Measurements from ENCODE around the gene PPP2R2D. TPM values are rescaled to one million over a fixed set of nuclear protein-coding genes. Genes with fewer than 3 reads are reported as not detected.

PPP2R2D gene
- polyA plus RNA-seq, 1 of the 3 experiments (the other 2 are of a cell fraction) = 25.1 TPM

DNA sequence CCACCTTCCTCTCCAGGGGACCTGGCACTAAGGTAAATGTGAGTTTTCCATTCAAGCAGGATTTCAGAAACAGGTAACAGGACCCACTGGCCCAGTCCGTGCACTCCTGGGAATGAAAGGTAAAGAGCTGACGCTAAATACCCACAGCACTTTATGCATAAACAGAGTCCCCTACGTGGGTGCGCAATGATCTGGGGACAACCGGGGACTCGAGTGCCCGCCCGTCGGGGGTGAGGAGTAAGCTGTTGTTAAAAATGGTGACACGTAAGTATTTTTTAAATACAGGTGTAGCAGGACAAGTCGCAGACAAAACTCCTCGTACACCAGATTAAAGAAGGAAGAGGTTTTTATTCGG, 47.2 kb upstream of the PPP2R2D start:
- H3K4me3 ChIP-seq (ENCODE audit: low read depth in 2 of 2, low read length in 1 of 2) = no peak overlapping the region
- H3F3A ChIP-seq (replicated peaks; ENCODE audit: insufficient read depth) = no peaks in the 10 kb centered on the region
- H4K20me1 ChIP-seq (ENCODE audit: insufficient read depth) = no peaks in the 10 kb centered on the region
- ChIA-PET POLR2A (no interaction called here), CTCF (interaction anchor here (0.7 to 2.5 kb wide), 4 partner anchors 9 to 21 kb away, joined by 3 to 12 read pairs (median 6); no protein-coding TSS in a partner anchor)
- H2AFZ ChIP-seq (ENCODE audit: low read depth) = no peak overlapping the region
- H3K4me2 ChIP-seq = no peak overlapping the region
- H3K9me3 ChIP-seq = no peaks in the 10 kb centered on the region
- WGBS (ENCODE audit: low lambda C conversion rate) = 69% methylated on average over 13 of the region's 13 CpGs
- TF ChIP-seq, protein P1, sequence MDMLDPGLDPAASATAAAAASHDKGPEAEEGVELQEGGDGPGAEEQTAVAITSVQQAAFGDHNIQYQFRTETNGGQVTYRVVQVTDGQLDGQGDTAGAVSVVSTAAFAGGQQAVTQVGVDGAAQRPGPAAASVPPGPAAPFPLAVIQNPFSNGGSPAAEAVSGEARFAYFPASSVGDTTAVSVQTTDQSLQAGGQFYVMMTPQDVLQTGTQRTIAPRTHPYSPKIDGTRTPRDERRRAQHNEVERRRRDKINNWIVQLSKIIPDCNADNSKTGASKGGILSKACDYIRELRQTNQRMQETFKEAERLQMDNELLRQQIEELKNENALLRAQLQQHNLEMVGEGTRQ (IDR thresholded peaks at IDR 0.05; ENCODE audit: borderline replicate concordance, low read depth, low read length) = no peak
- TF ChIP-seq RAD21 (IDR thresholded peaks at IDR 0.05; ENCODE audit: low read length) (no peak), SIN3A (IDR thresholded peaks at IDR 0.05; ENCODE audit: borderline replicate concordance, low read depth, low read length) (no peak), ELF1 (IDR thresholded peaks at IDR 0.05) (no peak), EP300 (IDR thresholded peaks at IDR 0.05; ENCODE audit: borderline replicate concordance in 1 of 2, low read depth in 1 of 2, low read length in 1 of 2) (no peak), MXI1 (IDR thresholded peaks at IDR 0.05; ENCODE audit: low read depth, low read length) (no peak), MEF2A (IDR thresholded peaks at IDR 0.05; ENCODE audit: borderline replicate concordance, low read depth) (no peak), NFIC (IDR thresholded peaks at IDR 0.05; ENCODE audit: borderline replicate concordance) (no peak)
- no peaks in the 10 kb centered on the region for H3K4me1 ChIP-seq (ENCODE audit: control insufficient read depth in 1 of 2, insufficient read depth in 2 of 2, low read depth in 1 of 2, low read length in 1 of 2)
- no peaks in the 10 kb centered on the region for H3K27me3 ChIP-seq (ENCODE audit: insufficient read depth)
- no peak for DNase-seq
- H3K36me3 ChIP-seq (replicated peaks in 1 of 2; ENCODE audit: control insufficient read depth in 1 of 2, insufficient read depth in 2 of 2, low read length in 1 of 2) = no peaks in the 10 kb centered on the region
- H3K9ac ChIP-seq = no peak overlapping the region
- H3K79me2 ChIP-seq (ENCODE audit: insufficient read depth) = no peaks in the 10 kb centered on the region
- no peak overlapping the region for H3K27ac ChIP-seq (ENCODE audit: low read depth in 2 of 2, low read length in 1 of 2)
- no peaks in the 10 kb centered on the region for H3K9me2 ChIP-seq

DNA sequence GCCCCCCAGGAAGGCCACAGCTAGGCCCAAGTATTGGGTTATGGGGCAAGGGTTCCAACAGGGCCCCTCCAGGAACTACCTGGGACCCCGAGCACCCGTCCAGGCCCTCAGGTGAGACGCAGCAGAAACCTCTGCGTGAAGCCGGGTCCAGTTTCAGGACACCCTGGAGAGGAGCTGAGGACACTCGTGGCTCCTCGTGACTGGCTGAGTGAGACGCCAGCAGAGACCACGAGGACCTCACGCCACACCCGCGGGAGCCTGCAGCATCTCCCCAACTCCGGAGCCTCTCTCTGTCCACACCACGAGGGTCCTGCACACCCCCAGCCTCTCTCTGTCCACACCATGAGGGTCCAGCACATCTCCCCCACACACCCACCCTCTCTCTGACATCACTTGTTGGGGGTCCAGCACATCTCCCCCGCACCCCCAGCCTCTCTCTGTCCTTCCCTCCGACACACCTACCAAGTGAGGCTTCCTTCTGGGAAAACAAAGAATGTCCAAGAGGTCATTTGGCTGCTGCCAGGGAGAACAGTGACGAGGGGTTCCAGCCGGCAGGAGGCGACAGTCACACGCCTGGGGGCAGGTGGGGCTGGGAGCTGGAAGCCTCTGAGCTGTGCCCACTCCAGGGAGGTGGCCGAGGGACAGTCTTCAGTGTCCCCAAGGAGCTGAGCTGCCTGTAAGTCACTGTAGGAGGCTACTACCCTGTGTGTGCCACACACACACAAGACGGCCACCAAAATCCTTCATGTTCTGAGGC, 46.1 kb upstream of the PPP2R2D start:
- CTCF ChIA-PET = interaction anchor here (0.7 to 2.5 kb wide), 5 partner anchors 10 to 20 kb away, joined by 4 to 12 read pairs (median 4); no protein-coding TSS in a partner anchor
- no peak overlapping the region for H3K4me3 ChIP-seq (ENCODE audit: low read depth in 2 of 2, low read length in 1 of 2)
- no peaks in the 10 kb centered on the region for H4K20me1 ChIP-seq (ENCODE audit: insufficient read depth)
- no peak overlapping the region for H3K4me2 ChIP-seq
- H3F3A ChIP-seq (replicated peaks; ENCODE audit: insufficient read depth) = no peaks in the 10 kb centered on the region
- no peak overlapping the region for H3K9ac ChIP-seq
- no peaks in the 10 kb centered on the region for H3K4me1 ChIP-seq (ENCODE audit: control insufficient read depth in 1 of 2, insufficient read depth in 2 of 2, low read depth in 1 of 2, low read length in 1 of 2)
- H3K36me3 ChIP-seq (replicated peaks in 1 of 2; ENCODE audit: control insufficient read depth in 1 of 2, insufficient read depth in 2 of 2, low read length in 1 of 2) = no peaks in the 10 kb centered on the region
- H3K9me3 ChIP-seq = no peaks in the 10 kb centered on the region
- H3K27ac ChIP-seq (ENCODE audit: low read depth in 2 of 2, low read length in 1 of 2) = no peak overlapping the region
- POLR2A ChIA-PET = no interaction called here
- no peaks in the 10 kb centered on the region for H3K27me3 ChIP-seq (ENCODE audit: insufficient read depth)
- WGBS (ENCODE audit: low lambda C conversion rate) = 61% methylated on average over 16 of the region's 22 CpGs
- DNase-seq = peak; percentile 30
- H3K79me2 ChIP-seq (ENCODE audit: insufficient read depth) = no peaks in the 10 kb centered on the region
- H2AFZ ChIP-seq (ENCODE audit: low read depth) = no peak overlapping the region
- TF ChIP-seq, protein P2, sequence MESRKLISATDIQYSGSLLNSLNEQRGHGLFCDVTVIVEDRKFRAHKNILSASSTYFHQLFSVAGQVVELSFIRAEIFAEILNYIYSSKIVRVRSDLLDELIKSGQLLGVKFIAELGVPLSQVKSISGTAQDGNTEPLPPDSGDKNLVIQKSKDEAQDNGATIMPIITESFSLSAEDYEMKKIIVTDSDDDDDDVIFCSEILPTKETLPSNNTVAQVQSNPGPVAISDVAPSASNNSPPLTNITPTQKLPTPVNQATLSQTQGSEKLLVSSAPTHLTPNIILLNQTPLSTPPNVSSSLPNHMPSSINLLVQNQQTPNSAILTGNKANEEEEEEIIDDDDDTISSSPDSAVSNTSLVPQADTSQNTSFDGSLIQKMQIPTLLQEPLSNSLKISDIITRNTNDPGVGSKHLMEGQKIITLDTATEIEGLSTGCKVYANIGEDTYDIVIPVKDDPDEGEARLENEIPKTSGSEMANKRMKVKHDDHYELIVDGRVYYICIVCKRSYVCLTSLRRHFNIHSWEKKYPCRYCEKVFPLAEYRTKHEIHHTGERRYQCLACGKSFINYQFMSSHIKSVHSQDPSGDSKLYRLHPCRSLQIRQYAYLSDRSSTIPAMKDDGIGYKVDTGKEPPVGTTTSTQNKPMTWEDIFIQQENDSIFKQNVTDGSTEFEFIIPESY (IDR thresholded peaks at IDR 0.05; ENCODE audit: borderline replicate concordance, low read depth) = no peak
- TF ChIP-seq RXRA (IDR thresholded peaks at IDR 0.05; ENCODE audit: borderline replicate concordance, low read depth) (no peak), FOXM1 (IDR thresholded peaks at IDR 0.05; ENCODE audit: low read depth) (no peak), POLR2AphosphoS5 (IDR thresholded peaks at IDR 0.05; ENCODE audit: low read depth, low read length) (no peak), GABPA (IDR thresholded peaks at IDR 0.05; ENCODE audit: low read depth) (no peak), TEAD4 (IDR thresholded peaks at IDR 0.05; ENCODE audit: borderline replicate concordance, insufficient read depth) (no peak), ELF1 (IDR thresholded peaks at IDR 0.05) (no peak), EP300 (IDR thresholded peaks at IDR 0.05; ENCODE audit: borderline replicate concordance in 1 of 2, low read depth in 1 of 2, low read length in 1 of 2) (no peak), NRF1 (IDR thresholded peaks at IDR 0.05; ENCODE audit: low read depth, low read length) (no peak), JUND (IDR thresholded peaks at IDR 0.05) (no peak), SMC3 (IDR thresholded peaks at IDR 0.05; ENCODE audit: low read depth, low read length) (no peak), YY1 (IDR thresholded peaks at IDR 0.05; ENCODE audit: low read depth) (no peak), TAF1 (IDR thresholded peaks at IDR 0.05; ENCODE audit: borderline replicate concordance, low read depth, low read length) (no peak)
- TF ChIP-seq, protein P1 (IDR thresholded peaks at IDR 0.05; ENCODE audit: borderline replicate concordance, low read depth, low read length) = no peak
- TF ChIP-seq, protein P3, sequence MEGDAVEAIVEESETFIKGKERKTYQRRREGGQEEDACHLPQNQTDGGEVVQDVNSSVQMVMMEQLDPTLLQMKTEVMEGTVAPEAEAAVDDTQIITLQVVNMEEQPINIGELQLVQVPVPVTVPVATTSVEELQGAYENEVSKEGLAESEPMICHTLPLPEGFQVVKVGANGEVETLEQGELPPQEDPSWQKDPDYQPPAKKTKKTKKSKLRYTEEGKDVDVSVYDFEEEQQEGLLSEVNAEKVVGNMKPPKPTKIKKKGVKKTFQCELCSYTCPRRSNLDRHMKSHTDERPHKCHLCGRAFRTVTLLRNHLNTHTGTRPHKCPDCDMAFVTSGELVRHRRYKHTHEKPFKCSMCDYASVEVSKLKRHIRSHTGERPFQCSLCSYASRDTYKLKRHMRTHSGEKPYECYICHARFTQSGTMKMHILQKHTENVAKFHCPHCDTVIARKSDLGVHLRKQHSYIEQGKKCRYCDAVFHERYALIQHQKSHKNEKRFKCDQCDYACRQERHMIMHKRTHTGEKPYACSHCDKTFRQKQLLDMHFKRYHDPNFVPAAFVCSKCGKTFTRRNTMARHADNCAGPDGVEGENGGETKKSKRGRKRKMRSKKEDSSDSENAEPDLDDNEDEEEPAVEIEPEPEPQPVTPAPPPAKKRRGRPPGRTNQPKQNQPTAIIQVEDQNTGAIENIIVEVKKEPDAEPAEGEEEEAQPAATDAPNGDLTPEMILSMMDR (IDR thresholded peaks at IDR 0.05) = no peak
- TF ChIP-seq, protein P4, sequence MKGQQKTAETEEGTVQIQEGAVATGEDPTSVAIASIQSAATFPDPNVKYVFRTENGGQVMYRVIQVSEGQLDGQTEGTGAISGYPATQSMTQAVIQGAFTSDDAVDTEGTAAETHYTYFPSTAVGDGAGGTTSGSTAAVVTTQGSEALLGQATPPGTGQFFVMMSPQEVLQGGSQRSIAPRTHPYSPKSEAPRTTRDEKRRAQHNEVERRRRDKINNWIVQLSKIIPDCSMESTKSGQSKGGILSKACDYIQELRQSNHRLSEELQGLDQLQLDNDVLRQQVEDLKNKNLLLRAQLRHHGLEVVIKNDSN (IDR thresholded peaks at IDR 0.05; ENCODE audit: borderline replicate concordance, low read depth) = no peak
- H3K9me2 ChIP-seq = no peaks in the 10 kb centered on the region

Measured in SK-N-SH (cell line).